ENCODE results near the gene SLC34A3. TPM values are rescaled to one million over a fixed set of nuclear protein-coding genes. Genes with fewer than 3 reads are reported as not detected.

Gene SLC34A3
- total RNA-seq, 1 donor from 2014 or later = not detected

DNA sequence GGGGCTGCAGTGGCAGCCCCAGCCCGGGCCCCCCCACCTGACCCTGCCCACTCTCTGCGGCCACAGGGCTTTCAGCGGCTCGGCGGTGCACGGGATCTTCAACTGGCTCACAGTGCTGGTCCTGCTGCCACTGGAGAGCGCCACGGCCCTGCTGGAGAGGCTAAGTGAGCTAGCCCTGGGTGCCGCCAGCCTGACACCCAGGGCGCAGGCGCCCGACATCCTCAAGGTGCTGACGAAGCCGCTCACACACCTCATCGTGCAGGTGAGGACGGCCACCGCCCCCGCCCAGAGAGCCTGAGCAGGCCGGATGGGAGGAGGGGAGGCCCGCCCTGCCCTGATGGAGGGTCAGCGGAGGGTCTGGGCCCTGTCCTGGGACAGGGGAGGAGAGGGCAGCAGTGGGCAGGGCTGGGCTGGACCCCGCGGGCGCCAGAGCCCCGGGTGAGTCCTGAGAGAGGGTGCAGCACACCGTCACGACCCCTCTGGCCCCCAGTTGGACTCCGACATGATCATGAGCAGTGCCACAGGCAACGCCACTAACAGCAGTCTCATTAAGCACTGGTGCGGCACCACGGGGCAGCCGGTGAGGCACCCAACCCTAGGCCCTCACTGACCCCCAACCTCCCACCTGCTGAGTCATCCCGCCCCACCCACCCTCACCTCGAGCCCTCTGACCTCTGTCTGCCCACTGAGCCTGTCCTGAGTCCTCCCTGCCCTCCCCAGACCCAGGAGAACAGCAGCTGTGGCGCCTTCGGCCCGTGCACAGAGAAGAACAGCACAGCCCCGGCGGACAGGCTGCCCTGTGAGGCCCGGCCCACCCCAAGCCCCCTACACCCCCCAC, 2.7 kb downstream of the SLC34A3 start:
- Mint-ChIP-seq H3K9me3 (no peaks in the 10 kb centered on the region), H3K4me1 (peaks cover 32% of the 10 kb centered on the region), H3K4me3 (no peak overlapping the region), H3K27me3 (no peaks in the 10 kb centered on the region), H3K36me3 (ENCODE audit: low read depth) (no peaks in the 10 kb centered on the region), H3K27ac (no peak overlapping the region)
- ChIA-PET POLR2A (interaction anchor here (0.8 kb wide), 1 partner anchor 29 kb away, joined by 5 read pairs; no protein-coding TSS in a partner anchor), CTCF (no interaction called here)
- intact Hi-C loops (cut with micrococcal nuclease) = no loop called here
- TF ChIP-seq, protein P1, sequence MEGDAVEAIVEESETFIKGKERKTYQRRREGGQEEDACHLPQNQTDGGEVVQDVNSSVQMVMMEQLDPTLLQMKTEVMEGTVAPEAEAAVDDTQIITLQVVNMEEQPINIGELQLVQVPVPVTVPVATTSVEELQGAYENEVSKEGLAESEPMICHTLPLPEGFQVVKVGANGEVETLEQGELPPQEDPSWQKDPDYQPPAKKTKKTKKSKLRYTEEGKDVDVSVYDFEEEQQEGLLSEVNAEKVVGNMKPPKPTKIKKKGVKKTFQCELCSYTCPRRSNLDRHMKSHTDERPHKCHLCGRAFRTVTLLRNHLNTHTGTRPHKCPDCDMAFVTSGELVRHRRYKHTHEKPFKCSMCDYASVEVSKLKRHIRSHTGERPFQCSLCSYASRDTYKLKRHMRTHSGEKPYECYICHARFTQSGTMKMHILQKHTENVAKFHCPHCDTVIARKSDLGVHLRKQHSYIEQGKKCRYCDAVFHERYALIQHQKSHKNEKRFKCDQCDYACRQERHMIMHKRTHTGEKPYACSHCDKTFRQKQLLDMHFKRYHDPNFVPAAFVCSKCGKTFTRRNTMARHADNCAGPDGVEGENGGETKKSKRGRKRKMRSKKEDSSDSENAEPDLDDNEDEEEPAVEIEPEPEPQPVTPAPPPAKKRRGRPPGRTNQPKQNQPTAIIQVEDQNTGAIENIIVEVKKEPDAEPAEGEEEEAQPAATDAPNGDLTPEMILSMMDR (IDR thresholded peaks at IDR 0.05) = no peak
- ATAC-seq (ENCODE audit: low read depth) = no peak
- DNase-seq = no peak

DNA sequence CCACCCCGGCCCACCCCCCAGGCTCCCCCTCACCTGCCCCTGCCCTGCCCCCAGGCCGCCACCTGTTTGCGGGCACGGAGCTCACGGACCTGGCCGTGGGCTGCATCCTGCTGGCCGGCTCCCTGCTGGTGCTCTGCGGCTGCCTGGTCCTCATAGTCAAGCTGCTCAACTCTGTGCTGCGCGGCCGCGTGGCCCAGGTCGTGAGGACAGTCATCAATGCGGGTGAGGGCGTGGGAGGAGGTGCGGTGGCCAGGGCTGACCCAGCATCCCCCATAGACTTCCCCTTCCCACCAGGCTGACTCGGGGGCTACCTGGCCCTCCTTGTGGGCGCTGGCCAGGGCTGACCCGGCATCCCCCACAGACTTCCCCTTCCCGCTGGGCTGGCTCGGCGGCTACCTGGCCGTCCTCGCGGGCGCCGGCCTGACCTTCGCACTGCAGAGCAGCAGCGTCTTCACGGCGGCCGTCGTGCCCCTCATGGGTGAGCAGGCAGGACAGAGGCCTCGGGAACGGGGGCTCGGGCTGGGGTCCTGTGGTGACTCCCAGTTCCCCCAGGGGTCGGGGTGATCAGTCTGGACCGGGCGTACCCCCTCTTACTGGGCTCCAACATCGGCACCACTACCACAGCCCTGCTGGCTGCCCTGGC, 3.5 kb downstream of the SLC34A3 start:
- intact Hi-C loops (cut with micrococcal nuclease) = no loop called here
- Mint-ChIP-seq H3K4me1 (peaks cover 37% of the 10 kb centered on the region), H3K9me3 (no peaks in the 10 kb centered on the region), H3K4me3 (no peak overlapping the region), H3K36me3 (ENCODE audit: low read depth) (no peaks in the 10 kb centered on the region), H3K27me3 (no peaks in the 10 kb centered on the region), H3K27ac (no peak overlapping the region)
- TF ChIP-seq, protein P1 (IDR thresholded peaks at IDR 0.05) = no peak
- no peak for ATAC-seq (ENCODE audit: low read depth)
- no peak for DNase-seq
- ChIA-PET CTCF (interaction anchor here (0.6 to 1.3 kb wide), 4 partner anchors 11 to 138 kb away, joined by 3 to 7 read pairs (median 4); no protein-coding TSS in a partner anchor), POLR2A (interaction anchor here (0.6 to 1.5 kb wide), 4 partner anchors 30 to 233 kb away, joined by 4 to 8 read pairs (median 6); partner anchors contain the start of genes ANAPC2 and SSNA1)

DNA sequence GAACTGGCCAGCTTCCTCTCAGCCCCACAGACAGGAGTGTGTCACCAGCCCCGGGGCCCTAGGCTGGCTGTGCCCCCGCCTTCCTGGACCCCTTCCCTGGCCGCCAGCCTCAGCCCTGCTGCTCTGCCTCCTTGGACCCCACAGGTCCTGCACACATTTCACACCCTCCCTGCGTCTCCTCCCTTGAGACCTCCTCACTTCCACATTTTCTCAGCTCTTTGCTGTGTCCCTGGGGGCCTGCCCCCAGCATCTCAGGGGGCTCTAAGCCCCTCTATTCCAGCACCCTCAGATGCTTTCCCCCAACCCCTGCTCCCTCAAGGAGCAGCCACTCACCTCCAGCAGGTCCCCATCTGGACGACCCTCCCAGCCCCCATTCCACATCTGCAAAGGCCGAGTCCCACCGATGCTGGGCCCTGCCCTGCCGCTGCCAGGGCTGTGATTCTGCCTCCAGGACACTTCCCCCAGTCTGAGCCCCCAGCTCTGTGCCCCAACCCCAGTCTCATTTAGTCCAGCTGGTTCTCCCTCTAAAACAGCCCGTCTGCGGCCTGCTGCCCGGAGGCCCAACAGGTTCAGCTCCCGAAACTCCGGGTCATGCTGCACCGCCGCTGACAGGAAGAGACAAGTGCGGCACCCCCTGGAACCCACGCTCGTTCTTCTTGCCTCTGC, 4.2 kb downstream of the SLC34A3 start:
- DNase-seq = no peak
- Mint-ChIP-seq H3K27ac (peak overlapping the region; percentile 59), H3K4me3 (peak overlapping the region; percentile 66), H3K27me3 (no peaks in the 10 kb centered on the region), H3K4me1 (peaks cover 41% of the 10 kb centered on the region), H3K36me3 (ENCODE audit: low read depth) (no peaks in the 10 kb centered on the region), H3K9me3 (no peaks in the 10 kb centered on the region)
- TF ChIP-seq, protein P1 (IDR thresholded peaks at IDR 0.05) = no peak
- peak; percentile 50 for ATAC-seq (ENCODE audit: low read depth)
- intact Hi-C loops (cut with micrococcal nuclease) = no loop called here
- POLR2A ChIA-PET = interaction anchor here (0.6 to 1.5 kb wide), 5 partner anchors 12 to 234 kb away, joined by 3 to 8 read pairs (median 7); partner anchors contain the start of genes ANAPC2, MAN1B1 and SSNA1
- CTCF ChIA-PET = interaction anchor here (0.6 to 1.3 kb wide), 5 partner anchors 12 to 211 kb away, joined by 3 to 7 read pairs (median 4); no protein-coding TSS in a partner anchor

DNA sequence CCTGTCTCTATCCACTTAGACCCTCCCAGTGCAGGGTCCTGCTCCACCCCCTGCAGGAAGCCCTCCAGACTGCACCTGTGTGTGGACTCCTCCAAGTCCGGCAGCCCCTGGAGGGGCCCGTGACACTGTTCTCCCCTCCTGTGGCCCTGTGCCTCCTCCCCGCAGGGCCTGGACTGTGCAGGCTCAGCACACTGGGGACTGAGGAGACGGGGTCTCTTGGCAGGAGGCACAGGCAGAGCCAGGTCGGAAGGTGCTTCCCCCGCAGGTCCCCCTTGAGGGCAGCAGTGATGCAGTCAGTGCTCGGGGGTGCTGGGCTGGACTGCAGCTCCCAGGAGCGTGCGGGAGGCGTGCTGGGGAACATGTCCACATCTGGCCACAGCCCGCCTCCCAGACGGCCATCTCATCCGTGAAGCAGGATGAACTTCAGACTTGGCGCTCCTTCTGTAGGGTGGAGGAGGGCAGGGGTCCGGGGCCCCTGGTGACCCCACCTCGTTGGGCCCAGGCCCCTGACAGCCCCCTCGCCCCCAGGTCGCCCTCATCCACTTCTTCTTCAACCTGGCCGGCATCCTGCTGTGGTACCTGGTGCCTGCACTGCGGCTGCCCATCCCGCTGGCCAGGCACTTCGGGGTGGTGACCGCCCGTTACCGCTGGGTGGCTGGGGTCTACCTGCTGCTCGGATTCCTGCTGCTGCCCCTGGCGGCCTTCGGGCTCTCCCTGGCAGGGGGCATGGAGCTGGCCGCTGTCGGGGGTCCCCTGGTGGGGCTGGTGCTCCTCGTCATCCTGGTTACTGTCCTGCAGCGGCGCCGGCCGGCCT, 4.9 kb downstream of the SLC34A3 start:
- ChIA-PET CTCF (interaction anchor here (0.7 to 1.9 kb wide), 14 partner anchors 8 to 210 kb away, joined by 3 to 10 read pairs (median 6); partner anchors contain the start of genes MAN1B1, NELFB, NPDC1 and RNF224), POLR2A (interaction anchor here (0.6 to 1.8 kb wide), 14 partner anchors 13 to 189 kb away, joined by 3 to 9 read pairs (median 7); partner anchors contain the start of genes ANAPC2, MAN1B1, SSNA1 and TOR4A)
- no peak overlapping the region for H3K4me3 Mint-ChIP-seq
- ATAC-seq (ENCODE audit: low read depth) (no peak), DNase-seq (no peak)
- H3K9me3 Mint-ChIP-seq = no peaks in the 10 kb centered on the region
- no peak overlapping the region for H3K27ac Mint-ChIP-seq
- intact Hi-C loops (cut with micrococcal nuclease) = loop anchor here (1.0 kb wide), 6 partner anchors 35 to 210 kb away; partner anchors contain the start of genes ANAPC2, NPDC1, SSNA1 and TPRN
- TF ChIP-seq, protein P1 (IDR thresholded peaks at IDR 0.05) = no peak
- peaks cover 41% of the 10 kb centered on the region for H3K4me1 Mint-ChIP-seq
- H3K27me3 Mint-ChIP-seq = no peaks in the 10 kb centered on the region
- no peaks in the 10 kb centered on the region for H3K36me3 Mint-ChIP-seq (ENCODE audit: low read depth)

All from activated B cell treated with CpG ODN at 0.5 μM for 24 hours (primary cell).